Glutamatergic neuron (in vitro differentiated cells): ENCODE results near the gene CREBBP. TPM values are rescaled to one million over a fixed set of nuclear protein-coding genes. Genes with fewer than 3 reads are reported as not detected.

Experiments used
- DNase-seq: peaks from one replicate; pipeline ENCODE4 v3.0.0; 2022
- H3K27ac Mint-ChIP-seq: one replicate; pipeline ENCODE4 v1.8.0; 2020; ENCODE audit warnings: mild to moderate bottlenecking, mixed read lengths, inconsistent platforms; ENCODE audit not compliant: unreplicated experiment
- H3K27me3 Mint-ChIP-seq: one replicate; pipeline ENCODE4 v1.8.0; 2020; ENCODE audit warnings: mild to moderate bottlenecking, moderate library complexity, mixed read lengths, inconsistent platforms; ENCODE audit not compliant: unreplicated experiment
- H3K36me3 Mint-ChIP-seq: one replicate; pipeline ENCODE4 v1.8.0; 2020; ENCODE audit warnings: mild to moderate bottlenecking, mixed read lengths, inconsistent platforms; ENCODE audit not compliant: unreplicated experiment
- H3K4me1 Mint-ChIP-seq: one replicate; pipeline ENCODE4 v1.8.0; 2020; ENCODE audit warnings: mild to moderate bottlenecking, low read depth, mixed read lengths, inconsistent platforms; ENCODE audit not compliant: unreplicated experiment
- H3K4me3 Mint-ChIP-seq: one replicate; pipeline ENCODE4 v1.8.0; 2020; ENCODE audit warnings: mild to moderate bottlenecking, mixed read lengths, inconsistent platforms; ENCODE audit not compliant: unreplicated experiment
- H3K9me3 Mint-ChIP-seq: one replicate; pipeline ENCODE4 v1.8.0; 2020; ENCODE audit warnings: mild to moderate bottlenecking, moderate library complexity, mixed read lengths, inconsistent platforms; ENCODE audit not compliant: unreplicated experiment
- total RNA-seq: library from RNA; stranded (reverse); fragmentation: NEBNext Ultra II Directional; extraction: Animal tissue kit (Norgen Biotek cat#: 25700); gene quantifications from one replicate; pipeline ENCODE4 v1.2.1, GENCODE V29; 2021; ENCODE audit not compliant: unreplicated experiment
- TF ChIP-seq, protein P1 (sequence below): fragments of 200-600 bp; sonication (generic); IDR thresholded peaks from one replicate; pipeline ENCODE4 v1.5.0; 2021; ENCODE audit not compliant: partially characterized antibody, unreplicated experiment

CREBBP gene
- total RNA-seq, 1 donor from 2014 or later, result 96.9 TPM

DNA sequence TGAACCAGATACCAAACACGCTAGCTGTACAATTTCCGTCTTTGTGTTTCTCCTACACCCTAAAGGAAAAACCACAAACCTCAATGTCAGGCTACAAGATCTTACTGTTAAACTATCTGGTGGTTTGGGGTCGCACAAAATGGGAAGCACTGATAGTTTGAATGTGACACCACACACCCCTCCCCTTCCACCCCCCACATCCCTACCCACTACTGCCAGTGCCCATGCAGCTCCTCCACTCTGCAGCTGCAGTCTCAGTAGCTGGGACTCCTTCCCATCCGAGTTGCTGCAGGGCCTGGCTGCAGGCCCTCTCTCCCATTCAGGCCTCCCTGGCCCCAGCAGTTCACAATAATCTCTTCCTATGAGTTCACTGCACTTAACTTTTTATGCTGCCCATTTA, 181.6 kb downstream of the CREBBP start:
- Mint-ChIP-seq H3K27ac (no peak overlapping the region), H3K27me3 (no peaks in the 10 kb centered on the region), H3K4me1 (peaks cover 22% of the 10 kb centered on the region), H3K36me3 (no peaks in the 10 kb centered on the region), H3K9me3 (peaks cover 8% of the 10 kb centered on the region), H3K4me3 (no peak overlapping the region)
- TF ChIP-seq, protein P1, sequence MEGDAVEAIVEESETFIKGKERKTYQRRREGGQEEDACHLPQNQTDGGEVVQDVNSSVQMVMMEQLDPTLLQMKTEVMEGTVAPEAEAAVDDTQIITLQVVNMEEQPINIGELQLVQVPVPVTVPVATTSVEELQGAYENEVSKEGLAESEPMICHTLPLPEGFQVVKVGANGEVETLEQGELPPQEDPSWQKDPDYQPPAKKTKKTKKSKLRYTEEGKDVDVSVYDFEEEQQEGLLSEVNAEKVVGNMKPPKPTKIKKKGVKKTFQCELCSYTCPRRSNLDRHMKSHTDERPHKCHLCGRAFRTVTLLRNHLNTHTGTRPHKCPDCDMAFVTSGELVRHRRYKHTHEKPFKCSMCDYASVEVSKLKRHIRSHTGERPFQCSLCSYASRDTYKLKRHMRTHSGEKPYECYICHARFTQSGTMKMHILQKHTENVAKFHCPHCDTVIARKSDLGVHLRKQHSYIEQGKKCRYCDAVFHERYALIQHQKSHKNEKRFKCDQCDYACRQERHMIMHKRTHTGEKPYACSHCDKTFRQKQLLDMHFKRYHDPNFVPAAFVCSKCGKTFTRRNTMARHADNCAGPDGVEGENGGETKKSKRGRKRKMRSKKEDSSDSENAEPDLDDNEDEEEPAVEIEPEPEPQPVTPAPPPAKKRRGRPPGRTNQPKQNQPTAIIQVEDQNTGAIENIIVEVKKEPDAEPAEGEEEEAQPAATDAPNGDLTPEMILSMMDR, result no peak
- DNase-seq, result no peak

DNA sequence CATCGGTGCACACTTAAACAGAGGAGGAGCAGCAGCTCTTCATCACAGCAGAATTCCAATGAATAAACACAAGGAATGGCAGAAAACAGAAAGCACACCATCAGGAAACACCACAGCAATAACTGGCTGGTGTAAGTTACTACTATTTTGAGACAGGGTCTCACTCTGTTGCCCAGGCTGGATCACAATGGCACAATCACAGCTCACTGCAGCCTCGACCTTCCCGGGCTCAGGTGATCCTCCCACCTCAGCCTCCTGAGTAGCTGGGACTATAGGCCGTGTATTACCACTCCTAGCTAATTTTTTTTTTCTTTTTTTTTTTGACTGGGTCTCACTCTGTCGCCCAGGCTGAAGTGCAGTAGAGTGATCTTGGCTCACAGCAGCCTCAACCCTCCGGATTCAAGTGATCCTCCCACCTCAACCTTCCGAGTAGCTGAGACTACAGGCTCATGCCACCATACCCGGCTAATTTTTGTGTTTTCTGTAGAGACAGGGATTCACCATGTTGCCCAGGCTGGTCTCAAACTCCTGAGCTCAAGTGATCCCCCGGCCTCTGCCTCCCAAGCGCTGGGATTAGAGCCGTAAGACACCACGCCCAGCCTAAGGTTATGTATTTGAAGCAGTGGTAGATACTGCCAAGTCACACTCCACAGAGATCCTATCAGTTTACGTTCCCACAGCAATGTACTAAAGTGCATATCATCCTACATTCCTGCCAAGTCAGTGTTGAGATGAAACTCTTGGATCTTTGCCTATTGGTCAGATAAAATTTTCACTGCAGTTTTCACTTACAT, 183.9 kb downstream of the CREBBP start:
- TF ChIP-seq, protein P1, result no peak
- no peaks in the 10 kb centered on the region for H3K36me3 Mint-ChIP-seq
- H3K4me1 Mint-ChIP-seq, result peaks cover 22% of the 10 kb centered on the region
- DNase-seq, result no peak
- H3K9me3 Mint-ChIP-seq, result peaks cover 8% of the 10 kb centered on the region
- no peaks in the 10 kb centered on the region for H3K27me3 Mint-ChIP-seq
- H3K27ac Mint-ChIP-seq, result peak overlapping the region; percentile 93
- peak overlapping the region; percentile 9 for H3K4me3 Mint-ChIP-seq

DNA sequence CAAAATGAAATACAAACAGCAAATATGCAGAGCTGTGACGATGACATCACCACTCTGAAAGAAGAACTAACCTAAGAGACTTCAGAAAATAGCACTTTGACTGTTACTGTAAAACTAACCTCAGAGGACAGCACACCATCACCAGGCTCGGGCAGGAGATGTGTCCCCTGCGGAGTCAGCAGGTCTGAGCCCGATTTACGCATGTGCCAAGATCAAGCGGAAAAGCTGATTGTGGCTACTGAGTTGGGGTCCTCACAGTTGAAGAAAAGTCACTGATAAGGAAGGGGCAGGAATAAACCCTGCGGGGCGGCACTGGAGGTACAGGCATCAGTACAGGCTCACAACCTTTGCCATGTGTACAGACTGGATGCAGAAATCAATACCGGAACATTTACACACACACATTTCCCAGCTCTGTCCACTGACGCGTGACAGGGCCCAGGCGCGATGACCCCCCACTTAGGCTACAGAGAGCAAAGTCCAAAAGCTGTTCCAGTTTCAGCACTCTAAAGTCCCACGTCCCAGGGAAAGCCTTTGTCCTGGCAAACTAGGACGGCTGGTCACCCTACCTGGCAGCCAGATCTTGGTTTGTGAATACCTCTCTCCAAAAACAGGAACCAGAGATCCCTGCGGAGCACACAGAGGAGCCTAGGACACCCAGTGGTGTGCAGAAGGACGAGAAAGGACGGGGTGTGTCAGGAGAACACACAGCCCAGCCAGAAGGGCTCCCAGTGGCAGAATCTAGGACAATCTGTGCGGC, 184.7 kb downstream of the CREBBP start:
- Mint-ChIP-seq H3K27me3 (no peaks in the 10 kb centered on the region), H3K4me3 (peak overlapping the region; percentile 74), H3K27ac (peak overlapping the region; percentile 93), H3K9me3 (peaks cover 9% of the 10 kb centered on the region), H3K36me3 (no peaks in the 10 kb centered on the region), H3K4me1 (peaks cover 17% of the 10 kb centered on the region)
- no peak for DNase-seq
- TF ChIP-seq, protein P1, result no peak

DNA sequence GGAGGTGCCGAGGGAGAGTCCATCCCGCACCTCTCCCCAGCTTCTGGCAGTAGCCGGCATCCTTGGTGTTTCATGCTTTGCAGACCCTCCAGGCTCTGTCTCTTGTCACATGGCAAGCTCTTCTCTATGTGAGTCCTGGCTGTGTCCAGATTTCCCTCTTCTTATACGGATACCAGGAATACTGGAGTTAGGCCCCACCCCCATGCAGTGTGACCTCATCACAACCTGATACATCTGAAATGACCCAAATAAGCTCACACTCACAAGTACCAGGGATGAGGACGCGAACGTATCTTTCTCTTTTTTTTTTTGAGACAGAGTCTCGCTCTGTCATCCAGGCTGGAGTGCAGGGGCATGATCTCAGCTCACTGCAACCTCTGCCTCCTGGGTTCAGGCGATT, 186.5 kb downstream of the CREBBP start:
- peaks cover 24% of the 10 kb centered on the region for H3K4me1 Mint-ChIP-seq
- H3K36me3 Mint-ChIP-seq, result no peaks in the 10 kb centered on the region
- H3K27ac Mint-ChIP-seq, result peak overlapping the region; percentile 22
- no peak overlapping the region for H3K4me3 Mint-ChIP-seq
- TF ChIP-seq, protein P1, result no peak
- peaks cover 11% of the 10 kb centered on the region for H3K9me3 Mint-ChIP-seq
- no peak for DNase-seq
- H3K27me3 Mint-ChIP-seq, result no peaks in the 10 kb centered on the region

DNA sequence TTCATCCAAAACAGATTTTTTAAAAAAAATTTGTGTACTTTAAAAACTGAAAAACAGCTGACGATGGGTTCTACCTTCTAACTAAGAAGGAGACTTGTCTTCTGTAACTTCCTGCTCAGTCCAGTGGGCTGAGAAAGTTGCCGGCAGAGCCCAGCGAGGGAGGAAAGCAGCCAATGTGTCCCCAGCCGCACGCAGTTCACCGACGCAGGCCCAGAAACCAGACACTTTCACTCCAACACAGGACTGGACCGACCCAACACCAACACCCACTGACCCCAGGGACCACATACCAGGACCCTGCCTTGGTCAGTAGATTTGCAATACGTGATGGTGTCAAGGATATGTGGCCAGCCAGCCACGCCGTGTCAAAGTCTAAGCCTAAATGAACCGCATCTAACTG, 188.8 kb downstream of the CREBBP start:
- DNase-seq, result no peak
- no peak overlapping the region for H3K4me3 Mint-ChIP-seq
- H3K4me1 Mint-ChIP-seq, result peaks cover 24% of the 10 kb centered on the region
- peaks cover 11% of the 10 kb centered on the region for H3K9me3 Mint-ChIP-seq
- TF ChIP-seq, protein P1, result no peak
- H3K27me3 Mint-ChIP-seq, result no peaks in the 10 kb centered on the region
- no peak overlapping the region for H3K27ac Mint-ChIP-seq
- H3K36me3 Mint-ChIP-seq, result no peaks in the 10 kb centered on the region
